BJ (cell line): ENCODE data around the gene POU5F1. TPM values are rescaled to one million over a fixed set of nuclear protein-coding genes. Genes with fewer than 3 reads are reported as not detected.
"Not testable (repeated sequence)": the region's sequence is repeated elsewhere in the genome, so short reads cannot be mapped to it uniquely, and the experiment has no call there.

Source experiments
- CTCF ChIA-PET: fragments of 350-600 bp; formaldehyde crosslinking; extraction: SDS; loops from one replicate; lab custom pipeline; 2021; ENCODE audit warnings: antibody characterized with exemption, inconsistent platforms; lab: Yijun Ruan, JAX
- POLR2A ChIA-PET: fragments of 300-600 bp; sonication (Branson Sonifier 250); formaldehyde crosslinking; extraction: SDS; loops from one replicate; lab custom pipeline; 2021; ENCODE audit warnings: antibody characterized with exemption; lab: Charles Lee
- DNase-seq: peaks from one replicate; pipeline ENCODE4 v3.0.0-alpha.2; 2011; ENCODE audit warnings: low read depth
- H3K27me3 ChIP-seq: 2 replicates; pipeline ENCODE4 v1.6.0; 2011; ENCODE audit warnings: low read length; ENCODE audit not compliant: control insufficient read depth, insufficient read depth
- H3K36me3 ChIP-seq: 2 replicates; pipeline ENCODE4 v1.5.1; 2011; ENCODE audit warnings: low read length; ENCODE audit not compliant: control insufficient read depth, insufficient read depth
- H3K4me3 ChIP-seq: 2 replicates; pipeline ENCODE4 v1.5.1; 2011; ENCODE audit warnings: low read depth, mild to moderate bottlenecking, control low read depth, low read length
- polyA plus RNA-seq: library from polyadenylated mRNA; depleted of rRNA; stranded (reverse); fragments of >200 nt; gene quantifications from 2 replicates; pipeline ENCODE4 v1.2.3, GENCODE V29; 2011
- TF ChIP-seq, protein P1 (sequence below): IDR thresholded peaks from 2 replicates; pipeline ENCODE4 v1.5.1; 2011; ENCODE audit warnings: low read depth, mild to moderate bottlenecking, control low read depth, inconsistent platforms, low read length, moderate library complexity; ENCODE audit not compliant: insufficient read depth

The POU5F1 gene
- polyA plus RNA-seq, 1 experiment, result 0.22 TPM

- ChIA-PET POLR2A (no interaction called here), CTCF (no interaction called here)
- H3K27me3 ChIP-seq, result no peaks in the 10 kb centered on the region
- no peaks in the 10 kb centered on the region for H3K36me3 ChIP-seq
- no peak overlapping the region for H3K4me3 ChIP-seq
- TF ChIP-seq, protein P1, sequence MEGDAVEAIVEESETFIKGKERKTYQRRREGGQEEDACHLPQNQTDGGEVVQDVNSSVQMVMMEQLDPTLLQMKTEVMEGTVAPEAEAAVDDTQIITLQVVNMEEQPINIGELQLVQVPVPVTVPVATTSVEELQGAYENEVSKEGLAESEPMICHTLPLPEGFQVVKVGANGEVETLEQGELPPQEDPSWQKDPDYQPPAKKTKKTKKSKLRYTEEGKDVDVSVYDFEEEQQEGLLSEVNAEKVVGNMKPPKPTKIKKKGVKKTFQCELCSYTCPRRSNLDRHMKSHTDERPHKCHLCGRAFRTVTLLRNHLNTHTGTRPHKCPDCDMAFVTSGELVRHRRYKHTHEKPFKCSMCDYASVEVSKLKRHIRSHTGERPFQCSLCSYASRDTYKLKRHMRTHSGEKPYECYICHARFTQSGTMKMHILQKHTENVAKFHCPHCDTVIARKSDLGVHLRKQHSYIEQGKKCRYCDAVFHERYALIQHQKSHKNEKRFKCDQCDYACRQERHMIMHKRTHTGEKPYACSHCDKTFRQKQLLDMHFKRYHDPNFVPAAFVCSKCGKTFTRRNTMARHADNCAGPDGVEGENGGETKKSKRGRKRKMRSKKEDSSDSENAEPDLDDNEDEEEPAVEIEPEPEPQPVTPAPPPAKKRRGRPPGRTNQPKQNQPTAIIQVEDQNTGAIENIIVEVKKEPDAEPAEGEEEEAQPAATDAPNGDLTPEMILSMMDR, result no peak
- no peak for DNase-seq
Measured at GRCh38 chr6:31173406-31173805, 2.9 kb upstream of the POU5F1 start.

GRCh38 chr6:31172973-31173384 is 2.5 kb upstream of the POU5F1 start:
- CTCF ChIA-PET, result interaction anchor here (0.7 kb wide), 1 partner anchor 16 kb away, joined by 3 read pairs; no protein-coding TSS in a partner anchor
- H3K36me3 ChIP-seq, result no peaks in the 10 kb centered on the region
- POLR2A ChIA-PET, result no interaction called here
- H3K27me3 ChIP-seq, result no peaks in the 10 kb centered on the region
- no peak overlapping the region for H3K4me3 ChIP-seq
- no peak for DNase-seq
- TF ChIP-seq, protein P1, result no peak

- Histone ChIP-seq H3K4me3 (no peak overlapping the region), H3K36me3 (no peaks in the 10 kb centered on the region), H3K27me3 (no peaks in the 10 kb centered on the region)
- CTCF ChIA-PET, result interaction anchor here (0.7 to 1.1 kb wide), 5 partner anchors 12 to 194 kb away, joined by 3 to 5 read pairs (median 3); no protein-coding TSS in a partner anchor
- POLR2A ChIA-PET, result no interaction called here
- TF ChIP-seq, protein P1, result no peak
- DNase-seq, result no peak
Measured at GRCh38 chr6:31171931-31172905, 1.7 kb upstream of the POU5F1 start.

DNA sequence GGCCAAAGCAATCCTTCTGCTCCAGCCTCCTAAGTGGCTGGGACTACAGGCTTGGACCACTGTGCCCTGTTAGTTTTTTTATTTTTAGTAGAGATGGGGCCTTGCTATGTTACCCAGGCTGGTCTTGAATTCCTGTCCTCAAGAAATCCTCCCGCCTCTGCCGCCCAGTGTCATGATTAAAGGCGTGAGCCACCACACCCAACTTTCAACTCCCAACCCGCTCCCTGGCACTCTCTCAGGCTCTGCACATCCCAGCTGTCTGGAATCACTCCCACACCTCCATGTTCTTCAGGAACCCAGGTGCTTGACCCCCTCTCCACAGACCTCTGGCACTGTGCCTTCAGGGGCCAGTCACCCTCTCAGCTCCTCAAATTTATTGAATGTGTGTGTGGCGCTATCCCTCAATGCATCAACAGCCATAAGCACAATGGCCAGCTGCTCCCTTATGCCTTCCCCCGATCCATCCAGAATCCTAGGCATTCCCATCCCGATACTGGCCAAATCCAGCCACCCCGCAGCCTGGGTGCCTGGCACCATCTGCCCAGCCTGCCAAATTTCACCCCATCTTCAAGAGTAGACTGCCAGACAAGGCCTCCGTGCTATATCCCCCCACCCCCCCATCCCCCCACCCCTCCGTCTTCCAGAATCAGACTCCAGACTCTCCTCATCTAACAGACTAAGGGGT is 647 bp upstream of the POU5F1 start:
- Histone ChIP-seq H3K27me3 (no peaks in the 10 kb centered on the region), H3K36me3 (no peaks in the 10 kb centered on the region), H3K4me3 (no peak overlapping the region)
- no peak for DNase-seq
- CTCF ChIA-PET, result interaction anchor here (1.0 to 1.1 kb wide), 4 partner anchors 11 to 195 kb away, joined by 3 to 5 read pairs (median 3); no protein-coding TSS in a partner anchor
- TF ChIP-seq, protein P1, result no peak
- POLR2A ChIA-PET, result no interaction called here

DNA sequence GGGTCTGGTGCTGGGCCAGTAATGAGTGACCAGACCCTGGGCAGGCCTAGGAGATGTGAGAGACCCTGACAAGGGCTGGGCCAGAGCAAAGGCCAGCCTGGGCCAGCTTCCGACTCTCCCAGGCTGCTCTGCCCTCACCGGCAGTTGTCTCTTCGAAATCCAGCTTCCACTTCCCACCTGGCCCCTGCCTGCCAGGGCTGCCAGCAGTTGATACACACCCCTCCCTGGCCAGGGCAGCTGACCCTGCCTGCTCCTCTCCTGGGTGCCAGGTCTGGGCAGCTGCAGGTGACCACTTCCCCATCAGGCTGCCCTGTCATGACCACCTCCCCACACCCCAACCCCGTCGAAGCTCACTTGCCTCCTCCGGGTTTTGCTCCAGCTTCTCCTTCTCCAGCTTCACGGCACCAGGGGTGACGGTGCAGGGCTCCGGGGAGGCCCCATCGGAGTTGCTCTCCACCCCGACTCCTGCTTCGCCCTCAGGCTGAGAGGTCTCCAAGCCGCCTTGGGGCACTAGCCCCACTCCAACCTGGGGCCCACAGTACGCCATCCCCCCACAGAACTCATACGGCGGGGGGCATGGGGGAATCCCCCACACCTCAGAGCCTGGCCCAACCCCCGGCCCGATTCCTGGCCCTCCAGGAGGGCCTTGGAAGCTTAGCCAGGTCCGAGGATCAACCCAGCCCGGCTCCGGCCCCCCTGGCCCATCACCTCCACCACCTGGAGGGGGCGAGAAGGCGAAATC is 453 bp downstream of the POU5F1 start:
- DNase-seq, CTCF ChIA-PET, H3K4me3 ChIP-seq, H3K36me3 ChIP-seq, H3K27me3 ChIP-seq: not testable (repeated sequence)
- POLR2A ChIA-PET, result interaction anchor here (0.6 kb wide), 1 partner anchor 100 kb away, joined by 4 read pairs; no protein-coding TSS in a partner anchor
